Skeletal muscle tissue (tissue), 4 donors: Measurements from ENCODE around the gene MGAT4A. TPM values are rescaled to one million over a fixed set of nuclear protein-coding genes. Genes with fewer than 3 reads are reported as not detected.
"Not testable (repeated sequence)": the region's sequence is repeated elsewhere in the genome, so short reads cannot be mapped to it uniquely, and the experiment has no call there.

Source experiments
- H3K27ac ChIP-seq: one replicate; pipeline ENCODE4 v1.7.0; 2013; ENCODE audit warnings: mild to moderate bottlenecking, low read depth, low read length, inconsistent platforms
- H3K27me3 ChIP-seq, 3 donors: one replicate each; pipeline ENCODE4 v1.7.0; 2013; ENCODE audit warnings: low read length in 3 of 3; ENCODE audit not compliant: control insufficient read depth in 3 of 3, insufficient read depth in 3 of 3
- H3K36me3 ChIP-seq, 3 donors: one replicate each; pipeline ENCODE4 v1.7.0; 2013; ENCODE audit warnings: low read length in 3 of 3; ENCODE audit not compliant: control insufficient read depth in 3 of 3, insufficient read depth in 3 of 3
- H3K4me1 ChIP-seq, 3 donors: one replicate each; pipeline ENCODE4 v1.7.0; 2013; ENCODE audit warnings: low read length in 3 of 3, mild to moderate bottlenecking in 3 of 3; ENCODE audit not compliant: control insufficient read depth in 3 of 3, insufficient read depth in 3 of 3
- H3K4me3 ChIP-seq, 3 donors: one replicate each; pipeline ENCODE4 v1.7.0; 2013; ENCODE audit warnings: low read length in 3 of 3
- H3K9ac ChIP-seq, 3 donors: one replicate each; pipeline ENCODE4 v1.7.0; 2013; ENCODE audit warnings: low read length in 3 of 3, mild to moderate bottlenecking in 3 of 3, moderate library complexity in 2 of 3, low read depth in 1 of 3
- H3K9me3 ChIP-seq, 3 donors: one replicate each; pipeline ENCODE4 v1.7.0; 2013; ENCODE audit warnings: low read length in 3 of 3; ENCODE audit not compliant: control insufficient read depth in 3 of 3
- total RNA-seq: library from RNA; depleted of rRNA; stranded (reverse); fragments of >200 nt; gene quantifications from one replicate; pipeline ENCODE4 v1.2.3, GENCODE V29; 2014
- donor health status: Osteomylitis.

MGAT4A gene
- total RNA-seq, 1 donor from 2014 or later: 6.3 TPM

- Histone ChIP-seq H3K4me1 (no peaks in the 10 kb centered on the region), H3K27me3 (no peaks in the 10 kb centered on the region), H3K4me3 (no peak overlapping the region), H3K9me3 (no peaks in the 10 kb centered on the region), H3K9ac (no peak overlapping the region), H3K36me3 (peaks cover 0 to 13% (median 0%) of the 10 kb centered on the region in 3 donors), H3K27ac (no peak overlapping the region)
These were observed 56.5 kb downstream of the MGAT4A start for GRCh38 chr2:98674233-98674964.

GRCh38 chr2:98669675-98670074 is 61.3 kb downstream of the MGAT4A start:
- Histone ChIP-seq H3K9me3 (no peaks in the 10 kb centered on the region), H3K27ac (no peak overlapping the region), H3K4me3 (no peak overlapping the region), H3K27me3 (no peaks in the 10 kb centered on the region), H3K9ac (no peak overlapping the region), H3K36me3 (peaks cover 0 to 10% (median 0%) of the 10 kb centered on the region in 3 donors), H3K4me1 (no peaks in the 10 kb centered on the region)

- Histone ChIP-seq H3K36me3 (peaks cover 0 to 3% (median 2%) of the 10 kb centered on the region in 3 donors), H3K9me3 (no peaks in the 10 kb centered on the region), H3K27me3 (no peaks in the 10 kb centered on the region), H3K4me1 (no peaks in the 10 kb centered on the region), H3K4me3 (no peak overlapping the region), H3K27ac (no peak overlapping the region), H3K9ac (no peak overlapping the region)
These were observed 65.3 kb downstream of the MGAT4A start for GRCh38 chr2:98665677-98666076.

GRCh38 chr2:98664323-98664722 is 66.6 kb downstream of the MGAT4A start:
- H3K36me3 ChIP-seq: peaks cover 0 to 3% (median 0%) of the 10 kb centered on the region in 3 donors
- no peak overlapping the region for H3K4me3 ChIP-seq
- no peaks in the 10 kb centered on the region for H3K27me3 ChIP-seq
- H3K9me3 ChIP-seq: no peaks in the 10 kb centered on the region
- H3K27ac ChIP-seq: no peak overlapping the region
- no peaks in the 10 kb centered on the region for H3K4me1 ChIP-seq
- no peak overlapping the region for H3K9ac ChIP-seq

- H3K27me3 ChIP-seq: no peaks in the 10 kb centered on the region
- H3K27ac ChIP-seq: no peak overlapping the region
- H3K9ac ChIP-seq: no peak overlapping the region
- H3K36me3 ChIP-seq: peaks cover 0 to 3% (median 0%) of the 10 kb centered on the region in 3 donors
- no peaks in the 10 kb centered on the region for H3K9me3 ChIP-seq
- H3K4me3 ChIP-seq: no peak overlapping the region
- no peaks in the 10 kb centered on the region for H3K4me1 ChIP-seq
These were observed 67.3 kb downstream of the MGAT4A start for GRCh38 chr2:98663511-98664090.

- not testable (repeated sequence) for H3K4me3 ChIP-seq, H3K27me3 ChIP-seq, H3K36me3 ChIP-seq, H3K9me3 ChIP-seq, H3K27ac ChIP-seq, H3K9ac ChIP-seq, H3K4me1 ChIP-seq
These were observed 71.5 kb downstream of the MGAT4A start for GRCh38 chr2:98659491-98659840.

- no peak overlapping the region for H3K27ac ChIP-seq
- no peak overlapping the region for H3K9ac ChIP-seq
These were observed 72.0 kb downstream of the MGAT4A start for GRCh38 chr2:98658816-98659490.

GRCh38 chr2:98656800-98657199 is 74.1 kb downstream of the MGAT4A start:
- Histone ChIP-seq H3K27me3 (no peaks in the 10 kb centered on the region), H3K4me1 (no peaks in the 10 kb centered on the region), H3K9ac (no peak overlapping the region), H3K27ac (no peak overlapping the region), H3K36me3 (peaks cover 0 to 3% (median under 1%) of the 10 kb centered on the region in 3 donors), H3K4me3 (no peak overlapping the region), H3K9me3 (no peaks in the 10 kb centered on the region)

More at GRCh38 chr2:98658816-98659490, 72.0 kb downstream of the MGAT4A start:
- Histone ChIP-seq H3K27me3 (no peaks in the 10 kb centered on the region), H3K4me3 (no peak overlapping the region), H3K36me3 (peaks cover 0 to 3% (median 3%) of the 10 kb centered on the region in 3 donors), H3K9me3 (no peaks in the 10 kb centered on the region), H3K4me1 (no peaks in the 10 kb centered on the region)

GRCh38 chr2:98654699-98655495 is 76.0 kb downstream of the MGAT4A start:
- H3K27me3 ChIP-seq: no peaks in the 10 kb centered on the region
- H3K9ac ChIP-seq: no peak overlapping the region
- H3K9me3 ChIP-seq: no peaks in the 10 kb centered on the region
- H3K4me3 ChIP-seq: no peak overlapping the region
- no peaks in the 10 kb centered on the region for H3K4me1 ChIP-seq
- H3K36me3 ChIP-seq: peaks cover 0 to 3% (median 0%) of the 10 kb centered on the region in 3 donors
- H3K27ac ChIP-seq: no peak overlapping the region
